Calu3 (cell line): ENCODE results near the gene OBSCN. TPM values are rescaled to one million over a fixed set of nuclear protein-coding genes. Genes with fewer than 3 reads are reported as not detected.

Experiments used
- BruUV-seq: library from RNA; stranded (reverse); fragments of 400-500 nt; replicated peaks from 2 replicates; lab custom pipeline; 2021; lab: Mats Ljungman, UMichigan
- CTCF ChIA-PET: fragments of 300-600 bp; sonication (Branson Sonifier 250); formaldehyde crosslinking; loops from one replicate; lab custom pipeline; 2022; ENCODE audit warnings: antibody characterized with exemption; lab: Charles Lee
- DNase-seq: peaks from one replicate; pipeline ENCODE4 v3.0.0; 2022
- H3K27ac Mint-ChIP-seq: one replicate; pipeline ENCODE4 v1.8.0; 2022; ENCODE audit warnings: mixed read lengths; ENCODE audit not compliant: unreplicated experiment
- H3K27me3 Mint-ChIP-seq: one replicate; pipeline ENCODE4 v1.8.0; 2022; ENCODE audit warnings: mixed read lengths; ENCODE audit not compliant: unreplicated experiment
- H3K36me3 Mint-ChIP-seq: one replicate; pipeline ENCODE4 v1.8.0; 2022; ENCODE audit warnings: mild to moderate bottlenecking, moderate library complexity, mixed read lengths; ENCODE audit not compliant: insufficient read depth, unreplicated experiment
- H3K4me1 Mint-ChIP-seq: one replicate; pipeline ENCODE4 v1.8.0; 2022; ENCODE audit warnings: mild to moderate bottlenecking, low read depth, mixed read lengths; ENCODE audit not compliant: unreplicated experiment
- H3K4me3 Mint-ChIP-seq: one replicate; pipeline ENCODE4 v1.8.0; 2022; ENCODE audit warnings: mild to moderate bottlenecking, low read depth, moderate library complexity, mixed read lengths; ENCODE audit not compliant: unreplicated experiment
- H3K9me3 Mint-ChIP-seq: one replicate; pipeline ENCODE4 v1.8.0; 2022; ENCODE audit warnings: low read depth, mixed read lengths; ENCODE audit not compliant: unreplicated experiment
- CTCF ChIP-seq: fragments of 200-600 bp; IDR thresholded peaks from one replicate; pipeline ENCODE4 v1.8.0; 2022; ENCODE audit warnings: antibody characterized with exemption; ENCODE audit not compliant: unreplicated experiment
- intact Hi-C: fragments of 100-400 bp; cut with micrococcal nuclease; formaldehyde crosslinking; loops from one replicate; pipeline ENCODE4 v1.10.0; 2022; ENCODE audit not compliant: unreplicated experiment
- total RNA-seq: library from RNA; stranded (reverse); gene quantifications from 2 replicates; pipeline ENCODE4 v1.2.3, GENCODE V29; 2022

OBSCN gene
- total RNA-seq, 1 experiment from 2014 or later: 19.5 TPM

- no peak overlapping the region for H3K27ac Mint-ChIP-seq
- TF ChIP-seq CTCF: no peak
- no peaks in the 10 kb centered on the region for H3K27me3 Mint-ChIP-seq
- H3K36me3 Mint-ChIP-seq: no peaks in the 10 kb centered on the region
- H3K4me1 Mint-ChIP-seq: no peaks in the 10 kb centered on the region
- CTCF ChIA-PET: no interaction called here
- peak overlapping the region; percentile 44 for H3K4me3 Mint-ChIP-seq
- peak; percentile 21 for DNase-seq
- no peaks in the 10 kb centered on the region for H3K9me3 Mint-ChIP-seq
- no TSS peak for BruUV-seq
- intact Hi-C loops: no loop called here
These were observed 67.8 kb downstream of the OBSCN start for GRCh38 chr1:228275430-228276173.

- Mint-ChIP-seq H3K27ac (no peak overlapping the region), H3K36me3 (no peaks in the 10 kb centered on the region), H3K4me1 (no peaks in the 10 kb centered on the region), H3K9me3 (no peaks in the 10 kb centered on the region), H3K4me3 (peak overlapping the region; percentile 44), H3K27me3 (no peaks in the 10 kb centered on the region)
- intact Hi-C loops: no loop called here
- no TSS peak for BruUV-seq
- CTCF ChIA-PET: no interaction called here
- DNase-seq: no peak
- TF ChIP-seq CTCF: no peak
These were observed 68.5 kb downstream of the OBSCN start for GRCh38 chr1:228276174-228276831.

- no TSS peak for BruUV-seq
- Mint-ChIP-seq H3K27ac (no peak overlapping the region), H3K4me1 (no peaks in the 10 kb centered on the region), H3K36me3 (no peaks in the 10 kb centered on the region), H3K4me3 (no peak overlapping the region), H3K9me3 (no peaks in the 10 kb centered on the region), H3K27me3 (no peaks in the 10 kb centered on the region)
- intact Hi-C loops: no loop called here
- CTCF ChIA-PET: no interaction called here
- DNase-seq: no peak
- no peak for TF ChIP-seq CTCF
These were observed 69.2 kb downstream of the OBSCN start for GRCh38 chr1:228276901-228277490.

GRCh38 chr1:228277491-228278431 lies 69.9 kb downstream of the OBSCN start:
- TF ChIP-seq CTCF: no peak
- no peak for DNase-seq
- H3K36me3 Mint-ChIP-seq: no peaks in the 10 kb centered on the region
- H3K27ac Mint-ChIP-seq: no peak overlapping the region
- CTCF ChIA-PET: no interaction called here
- no TSS peak for BruUV-seq
- H3K27me3 Mint-ChIP-seq: no peaks in the 10 kb centered on the region
- H3K4me1 Mint-ChIP-seq: no peaks in the 10 kb centered on the region
- H3K4me3 Mint-ChIP-seq: no peak overlapping the region
- H3K9me3 Mint-ChIP-seq: no peaks in the 10 kb centered on the region
- intact Hi-C loops: no loop called here
